Thyroid gland (tissue), 4 donors: ENCODE results near the gene POLR2L.

ENCODE experiments used
- POLR2A ChIP-seq, 2 donors: fragments of 450-650 bp; IDR thresholded peaks; one replicate each; pipeline ENCODE4 v1.6.1; 2017; ENCODE audit warnings: antibody characterized with exemption in 2 of 2, mild to moderate bottlenecking in 2 of 2, moderate library complexity in 1 of 2
- TF ChIP-seq, protein P1 (sequence below), 6 experiments: fragments of 200-600 bp in 3 of 6; fragments of 450-650 bp in 3 of 6; sonication (generic) in 3 of 6; IDR thresholded peaks; one replicate each; pipeline ENCODE4 v1.5.1; 2016 to 2019; ENCODE audit warnings: antibody characterized with exemption in 6 of 6, mild to moderate bottlenecking in 2 of 6, inconsistent platforms in 1 of 6, moderate library complexity in 1 of 6

GRCh38 chr11:818396-819128 is 23.8 kb downstream of the POLR2L start, which contains the start of gene PNPLA2:
- TF ChIP-seq, protein P1, sequence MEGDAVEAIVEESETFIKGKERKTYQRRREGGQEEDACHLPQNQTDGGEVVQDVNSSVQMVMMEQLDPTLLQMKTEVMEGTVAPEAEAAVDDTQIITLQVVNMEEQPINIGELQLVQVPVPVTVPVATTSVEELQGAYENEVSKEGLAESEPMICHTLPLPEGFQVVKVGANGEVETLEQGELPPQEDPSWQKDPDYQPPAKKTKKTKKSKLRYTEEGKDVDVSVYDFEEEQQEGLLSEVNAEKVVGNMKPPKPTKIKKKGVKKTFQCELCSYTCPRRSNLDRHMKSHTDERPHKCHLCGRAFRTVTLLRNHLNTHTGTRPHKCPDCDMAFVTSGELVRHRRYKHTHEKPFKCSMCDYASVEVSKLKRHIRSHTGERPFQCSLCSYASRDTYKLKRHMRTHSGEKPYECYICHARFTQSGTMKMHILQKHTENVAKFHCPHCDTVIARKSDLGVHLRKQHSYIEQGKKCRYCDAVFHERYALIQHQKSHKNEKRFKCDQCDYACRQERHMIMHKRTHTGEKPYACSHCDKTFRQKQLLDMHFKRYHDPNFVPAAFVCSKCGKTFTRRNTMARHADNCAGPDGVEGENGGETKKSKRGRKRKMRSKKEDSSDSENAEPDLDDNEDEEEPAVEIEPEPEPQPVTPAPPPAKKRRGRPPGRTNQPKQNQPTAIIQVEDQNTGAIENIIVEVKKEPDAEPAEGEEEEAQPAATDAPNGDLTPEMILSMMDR (IDR thresholded peaks at IDR 0.05) = no peak
- peak; percentile 35 to 56 for TF ChIP-seq POLR2A (IDR thresholded peaks at IDR 0.05)
